ENCODE data around the gene COX4I2.

DNA sequence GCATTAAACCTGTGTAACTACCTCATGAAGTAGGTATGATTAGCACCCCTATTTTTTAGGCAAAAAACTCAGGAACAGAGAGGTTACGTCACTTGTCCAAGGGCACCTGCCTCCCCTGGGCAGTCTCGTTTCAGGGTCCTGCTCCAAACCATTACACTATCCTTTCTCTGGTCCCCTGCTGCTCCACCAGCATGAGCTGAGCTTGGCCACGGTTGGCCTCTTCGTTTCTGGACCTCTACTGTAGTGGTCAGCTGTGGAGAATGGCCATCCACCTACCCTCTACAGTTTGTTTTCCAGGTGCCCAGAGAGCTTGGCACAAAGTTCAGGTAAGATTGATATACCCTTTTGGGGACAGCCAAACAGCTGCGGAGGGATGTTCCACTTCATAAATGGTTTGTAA lies 16.8 kb downstream of the COX4I2 start:
- TF ChIP-seq, protein P1, sequence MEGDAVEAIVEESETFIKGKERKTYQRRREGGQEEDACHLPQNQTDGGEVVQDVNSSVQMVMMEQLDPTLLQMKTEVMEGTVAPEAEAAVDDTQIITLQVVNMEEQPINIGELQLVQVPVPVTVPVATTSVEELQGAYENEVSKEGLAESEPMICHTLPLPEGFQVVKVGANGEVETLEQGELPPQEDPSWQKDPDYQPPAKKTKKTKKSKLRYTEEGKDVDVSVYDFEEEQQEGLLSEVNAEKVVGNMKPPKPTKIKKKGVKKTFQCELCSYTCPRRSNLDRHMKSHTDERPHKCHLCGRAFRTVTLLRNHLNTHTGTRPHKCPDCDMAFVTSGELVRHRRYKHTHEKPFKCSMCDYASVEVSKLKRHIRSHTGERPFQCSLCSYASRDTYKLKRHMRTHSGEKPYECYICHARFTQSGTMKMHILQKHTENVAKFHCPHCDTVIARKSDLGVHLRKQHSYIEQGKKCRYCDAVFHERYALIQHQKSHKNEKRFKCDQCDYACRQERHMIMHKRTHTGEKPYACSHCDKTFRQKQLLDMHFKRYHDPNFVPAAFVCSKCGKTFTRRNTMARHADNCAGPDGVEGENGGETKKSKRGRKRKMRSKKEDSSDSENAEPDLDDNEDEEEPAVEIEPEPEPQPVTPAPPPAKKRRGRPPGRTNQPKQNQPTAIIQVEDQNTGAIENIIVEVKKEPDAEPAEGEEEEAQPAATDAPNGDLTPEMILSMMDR (IDR thresholded peaks at IDR 0.05) = no peak
- no peak for TF ChIP-seq POLR2A (IDR thresholded peaks at IDR 0.05)

Measured in Peyer's patch (tissue), 4 donors.